HG03280 (cell line): Measurements from ENCODE around the gene ATP8A2.

Source experiments
- ATAC-seq: cut with Tn5 transposase; IDR thresholded peaks from one replicate; pipeline ENCODE4 v1.9.1; 2021; ENCODE audit warnings: mild to moderate bottlenecking, moderate library complexity; ENCODE audit not compliant: unreplicated experiment

ATP8A2 gene

GRCh38 chr13:25905611-25906010 lies 533.8 kb downstream of the ATP8A2 start:
- ATAC-seq: no peak

DNA sequence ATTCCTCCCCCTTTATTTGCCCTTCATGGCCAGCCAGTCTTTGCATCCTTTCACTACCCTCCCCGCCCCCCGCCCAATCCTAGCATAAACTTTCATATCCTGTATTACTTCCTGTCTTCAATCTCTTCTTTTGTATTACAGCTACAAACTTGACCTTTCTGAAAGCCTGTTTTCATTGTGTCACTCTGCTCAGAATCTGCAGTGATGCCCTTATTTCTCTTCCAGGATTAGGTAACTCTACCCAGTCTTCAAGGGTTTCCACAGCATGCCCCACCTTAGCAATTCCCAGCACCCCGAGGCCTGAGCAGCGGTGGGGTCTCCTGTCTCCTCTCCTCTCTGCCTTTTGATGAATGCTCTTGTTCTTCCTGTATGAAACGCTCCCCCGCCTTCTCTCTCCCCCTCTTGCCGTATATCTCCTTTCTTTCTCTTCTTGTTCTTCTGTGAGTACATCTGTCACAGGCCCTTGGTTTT lies 534.5 kb downstream of the ATP8A2 start:
- no peak for ATAC-seq

DNA sequence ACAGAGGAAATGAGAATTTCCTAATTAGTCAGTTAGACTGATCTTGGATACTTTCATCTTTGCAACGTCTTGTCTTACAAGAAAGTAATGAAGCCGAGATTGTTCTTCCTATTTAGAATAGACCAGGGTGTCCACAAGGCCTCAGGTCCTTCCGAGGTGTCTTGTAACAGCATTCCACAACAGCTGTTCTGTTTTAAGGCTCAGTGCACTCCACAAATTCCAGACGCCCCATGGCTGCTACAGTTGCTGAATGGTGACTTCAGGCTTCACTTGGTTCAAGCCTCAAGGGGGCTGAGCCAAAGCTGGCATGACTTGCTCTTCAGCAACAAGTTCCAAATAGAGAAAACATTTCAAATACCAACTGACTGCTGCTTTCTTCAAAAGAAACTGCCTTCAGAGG lies 536.6 kb downstream of the ATP8A2 start:
- no peak for ATAC-seq

DNA sequence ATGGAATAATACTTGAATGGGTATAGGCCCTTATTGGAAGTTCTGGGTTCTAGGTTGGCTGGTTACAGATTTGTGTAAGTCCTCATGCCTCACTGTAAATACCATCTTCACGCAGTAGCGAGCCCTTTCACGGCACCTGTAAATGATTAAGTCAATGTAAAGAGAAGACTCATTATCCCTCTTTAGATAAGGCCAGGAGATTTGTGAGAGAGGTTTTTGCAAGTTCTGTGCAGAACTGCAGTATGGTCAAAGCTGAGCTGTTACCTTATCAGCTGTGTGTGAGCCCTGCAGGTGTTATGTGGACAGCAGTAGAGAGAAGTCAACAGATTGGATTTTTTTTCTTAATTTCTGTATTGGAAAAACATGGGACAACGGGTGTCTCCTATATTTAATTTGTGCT lies 538.5 kb downstream of the ATP8A2 start:
- no peak for ATAC-seq

GRCh38 chr13:25910991-25911419 lies 539.2 kb downstream of the ATP8A2 start:
- ATAC-seq: no peak

DNA sequence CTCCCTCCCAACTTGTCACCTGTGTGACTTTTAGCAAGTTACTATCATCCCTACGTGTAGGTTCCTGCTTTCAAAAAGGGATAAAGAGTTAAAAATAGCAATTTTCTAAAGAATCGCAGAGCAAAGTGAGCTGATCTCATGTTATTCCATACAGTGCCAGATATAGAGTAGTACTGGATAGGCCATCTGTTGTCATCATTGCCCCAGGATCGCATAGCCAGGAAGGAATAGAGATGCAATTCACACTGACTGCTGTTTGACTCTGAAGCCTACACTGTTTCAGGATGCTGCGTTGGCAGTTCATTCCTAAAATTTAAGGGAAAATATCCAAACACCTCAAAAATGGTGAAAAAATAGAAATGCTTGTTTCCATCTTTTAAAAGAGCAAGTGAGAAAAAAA lies 541.2 kb downstream of the ATP8A2 start:
- ATAC-seq: no peak

DNA sequence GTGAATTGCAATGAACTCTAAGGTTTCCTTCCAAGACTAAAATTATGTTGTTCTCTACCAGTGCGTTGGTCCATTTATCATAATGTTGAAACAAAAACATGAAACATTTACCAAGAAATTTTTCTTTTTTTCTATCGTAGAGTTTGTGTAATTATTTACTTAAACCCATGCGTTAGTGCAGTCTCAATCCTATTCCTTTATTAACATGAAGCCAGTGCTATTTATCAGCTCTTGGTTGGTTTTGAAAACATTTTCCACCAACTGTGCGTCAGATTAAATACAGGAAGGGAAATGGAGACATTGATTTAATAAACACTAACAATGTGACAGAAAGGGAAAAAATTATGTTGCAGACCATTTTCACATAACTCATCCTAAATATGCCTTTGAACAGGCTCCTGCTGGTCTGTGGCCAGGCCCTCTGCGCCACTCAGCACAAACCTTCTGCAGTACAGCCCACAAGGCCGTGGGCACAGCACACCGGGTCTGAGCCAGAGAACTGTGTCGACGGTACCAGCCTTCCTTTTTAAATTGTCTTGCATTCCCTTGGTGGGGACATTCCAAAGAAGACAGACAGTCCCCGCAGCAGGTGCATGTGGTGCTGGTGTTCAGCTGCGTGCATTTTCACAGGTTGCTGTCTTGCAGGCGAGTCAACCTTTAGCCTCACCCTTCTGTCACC lies 544.2 kb downstream of the ATP8A2 start:
- no peak for ATAC-seq

GRCh38 chr13:25920277-25920676 lies 548.5 kb downstream of the ATP8A2 start:
- no peak for ATAC-seq

DNA sequence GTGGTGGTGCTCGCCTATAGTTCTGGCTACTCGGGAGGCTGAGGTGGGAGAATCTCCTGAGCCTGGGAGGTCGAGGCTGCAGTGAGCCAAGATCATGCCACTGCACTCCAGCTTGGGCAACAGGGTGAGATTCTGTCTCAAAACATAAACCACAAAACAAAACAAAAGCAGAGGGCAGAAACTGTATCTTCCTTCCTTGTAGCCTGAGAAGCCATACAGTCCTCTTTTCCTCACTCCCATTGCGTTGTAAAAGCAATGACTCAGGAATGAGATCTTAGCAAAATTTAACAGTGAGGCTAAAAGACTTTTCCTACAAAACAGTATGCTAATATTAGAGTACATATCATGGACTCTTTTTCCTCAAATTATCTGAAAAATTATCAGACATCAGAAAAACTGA lies 549.2 kb downstream of the ATP8A2 start:
- ATAC-seq: no peak

DNA sequence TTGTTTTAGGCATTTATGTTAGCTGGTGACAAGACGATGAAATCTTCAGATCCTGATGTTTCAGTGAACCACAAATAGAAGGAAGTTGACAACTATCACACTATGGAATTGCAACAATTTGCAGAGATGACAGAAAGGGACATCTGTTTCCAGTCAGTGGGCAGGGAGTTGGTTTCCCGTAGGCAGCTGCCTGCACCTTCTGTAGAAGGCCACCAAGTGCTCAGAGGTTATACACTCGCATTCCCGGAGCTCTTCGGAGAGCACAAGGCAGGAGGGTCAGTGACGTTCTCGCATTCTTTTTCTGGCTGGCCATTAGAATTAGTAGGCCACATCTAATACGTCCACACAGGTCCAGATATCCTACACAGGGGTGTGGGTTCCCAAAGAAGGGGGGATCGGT lies 550.6 kb downstream of the ATP8A2 start:
- no peak for ATAC-seq

DNA sequence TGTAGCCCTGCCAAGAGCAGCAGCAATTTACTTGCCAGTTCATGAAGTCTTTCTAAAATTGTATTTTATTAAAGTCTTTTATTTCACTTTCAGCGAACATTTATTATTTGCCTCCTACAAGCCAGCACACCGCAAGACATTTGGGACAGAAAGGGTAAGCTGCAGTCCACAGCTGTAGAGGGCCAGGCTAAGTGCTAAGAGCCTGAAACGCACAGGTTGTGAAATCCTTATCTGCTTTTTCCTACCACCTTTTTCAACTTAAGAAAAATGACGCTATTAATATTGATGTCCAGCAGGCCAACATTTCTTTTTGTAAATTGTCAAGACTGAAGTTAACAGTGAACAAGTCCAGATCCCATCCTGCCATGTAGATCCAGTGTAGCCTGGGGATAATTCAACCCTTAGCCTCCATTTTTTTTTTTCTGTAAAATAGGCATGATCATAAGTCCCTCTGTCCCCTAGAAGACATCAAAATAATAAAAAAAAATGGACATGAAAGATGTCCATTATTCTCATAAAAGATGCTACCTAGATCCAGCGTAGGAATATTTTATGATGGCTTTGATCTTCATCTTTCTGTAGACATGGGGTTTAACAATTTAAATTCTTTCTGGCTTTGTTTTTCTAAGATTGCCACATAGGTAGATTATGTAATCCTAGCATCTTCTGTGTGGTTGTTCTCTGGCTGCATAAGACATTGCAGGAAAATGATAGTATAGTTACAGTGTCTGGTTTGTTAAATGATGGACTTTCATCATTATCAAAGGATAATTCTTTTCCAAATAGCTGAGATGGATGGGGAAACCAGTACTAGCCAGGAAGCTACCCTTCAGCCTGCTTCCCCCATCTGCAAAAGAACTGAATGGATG lies 551.7 kb downstream of the ATP8A2 start:
- no peak for ATAC-seq

- ATAC-seq: no peak
These were observed 555.6 kb downstream of the ATP8A2 start for GRCh38 chr13:25927363-25927762.

- no peak for ATAC-seq
These were observed 556.2 kb downstream of the ATP8A2 start for GRCh38 chr13:25927932-25928331.

DNA sequence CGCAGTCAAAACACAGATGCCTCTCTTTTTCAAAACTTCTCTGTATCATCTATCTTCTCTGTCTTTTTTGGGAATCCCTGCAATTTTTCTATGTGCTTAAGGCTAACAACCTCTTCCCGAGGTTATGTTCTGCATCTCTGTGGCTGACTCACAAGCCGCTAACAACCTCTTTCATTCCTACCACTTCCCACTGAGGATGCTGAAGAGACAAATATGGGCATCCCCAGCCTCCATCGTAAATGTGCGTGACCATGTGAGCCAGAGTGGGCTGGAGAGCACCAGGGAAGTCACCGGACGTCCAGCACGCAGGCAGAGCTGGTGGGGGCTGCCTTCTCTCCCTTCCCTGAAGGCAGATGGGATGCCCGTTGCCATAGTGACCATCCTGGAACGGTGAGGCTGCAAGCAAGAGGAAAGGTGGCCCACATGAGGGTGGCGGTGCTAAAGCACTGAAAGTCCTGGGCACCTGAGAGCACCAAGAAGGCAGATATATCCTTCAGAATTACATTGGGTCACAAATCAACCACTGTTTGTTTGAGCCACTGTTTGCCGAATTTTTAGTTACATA lies 557.2 kb downstream of the ATP8A2 start:
- ATAC-seq: no peak

DNA sequence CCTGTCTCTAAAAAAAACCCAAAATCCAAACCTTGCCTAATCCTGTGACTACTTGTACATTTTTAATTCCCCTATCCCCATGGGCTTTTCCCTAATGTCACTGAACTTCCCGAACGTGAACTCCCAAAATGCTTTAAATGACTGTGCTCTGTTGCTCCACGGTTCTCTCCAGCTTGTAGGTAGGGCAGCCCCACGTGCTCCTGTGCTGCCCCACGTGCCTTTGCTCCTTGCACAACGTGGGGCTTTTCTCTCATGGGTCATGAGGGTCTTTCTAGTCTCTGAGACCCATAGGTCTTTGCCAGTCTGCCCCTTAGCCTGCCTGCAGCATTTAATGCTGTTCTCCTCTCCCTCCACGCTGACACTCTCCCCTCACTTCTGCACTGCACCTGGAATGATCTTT lies 558.0 kb downstream of the ATP8A2 start:
- ATAC-seq: no peak

- no peak for ATAC-seq
These were observed 558.9 kb downstream of the ATP8A2 start for GRCh38 chr13:25930653-25931052.

GRCh38 chr13:25932365-25932764 lies 560.6 kb downstream of the ATP8A2 start:
- ATAC-seq: no peak

DNA sequence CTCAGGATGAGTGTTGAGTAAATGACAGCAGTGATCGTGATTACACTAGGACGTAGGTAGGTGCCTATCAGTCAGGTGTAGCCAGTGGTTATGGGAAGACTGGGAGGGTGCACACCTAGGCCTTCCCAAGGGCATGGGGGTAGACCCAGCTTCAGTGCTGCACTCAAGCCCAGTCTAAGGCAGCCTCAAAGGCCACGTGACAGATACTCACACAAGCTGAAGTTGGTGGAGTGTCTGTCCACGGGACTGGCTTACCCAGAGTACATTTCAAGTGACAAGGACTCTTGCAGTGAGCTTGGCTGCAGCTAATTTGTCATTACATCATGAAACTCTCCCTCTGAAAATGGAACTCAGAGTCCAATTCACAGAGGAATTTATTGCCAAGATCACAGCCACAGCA lies 561.7 kb downstream of the ATP8A2 start:
- no peak for ATAC-seq

DNA sequence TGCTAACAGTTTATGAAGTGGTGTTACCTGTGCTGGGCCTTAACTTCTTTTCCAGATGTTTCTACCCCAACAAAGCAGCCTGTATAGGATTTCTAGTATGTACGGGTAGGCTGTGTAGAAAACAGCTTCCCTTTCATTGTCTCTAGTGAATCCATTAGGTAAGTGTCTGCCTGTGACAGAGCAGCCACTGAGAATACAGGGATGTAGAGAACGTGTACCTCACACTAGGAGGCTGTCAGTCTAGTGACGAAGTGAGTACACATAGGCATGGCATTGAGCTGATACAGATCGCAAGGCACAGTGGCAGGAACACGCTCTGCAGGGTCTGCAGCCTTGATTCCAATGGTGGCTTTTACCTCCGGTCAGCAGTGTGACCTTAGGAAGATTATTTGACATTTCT lies 562.4 kb downstream of the ATP8A2 start:
- ATAC-seq: no peak

DNA sequence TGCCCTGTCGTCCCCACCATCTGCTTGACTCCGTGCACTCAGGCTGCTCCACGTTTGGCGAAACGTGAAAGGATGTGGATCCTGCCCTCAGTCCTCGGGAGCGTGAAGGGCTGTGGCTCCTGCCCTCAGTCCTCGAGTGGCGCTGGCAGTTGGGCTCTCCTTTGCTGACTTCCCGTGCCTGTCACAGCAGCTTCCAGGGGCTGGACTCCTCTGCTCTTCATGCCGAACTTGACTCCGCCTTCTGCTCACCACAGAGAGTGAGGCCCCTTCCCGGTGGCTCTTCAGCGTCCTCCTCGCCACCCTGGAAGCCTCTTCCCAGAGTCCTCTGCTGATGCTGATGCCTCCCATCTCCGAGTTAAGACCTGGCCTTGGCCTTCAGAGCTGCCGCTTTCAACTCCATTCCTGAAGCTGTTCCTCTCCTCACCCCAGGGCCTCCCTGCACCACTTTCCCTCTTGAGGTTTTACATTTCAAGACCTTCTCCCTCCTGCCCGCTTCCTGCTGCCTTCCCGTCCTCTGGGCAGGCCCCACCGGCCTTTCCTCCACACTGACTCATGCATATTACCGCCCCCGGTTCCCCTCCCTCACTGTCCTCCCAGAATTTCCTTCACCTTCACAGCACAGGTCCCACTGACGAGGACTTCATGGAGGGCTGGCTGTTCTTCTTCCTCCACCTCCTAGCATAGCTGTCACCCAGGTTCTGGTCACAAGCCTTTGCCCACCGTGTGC lies 568.4 kb downstream of the ATP8A2 start:
- ATAC-seq: no peak

GRCh38 chr13:25943081-25943480 lies 571.3 kb downstream of the ATP8A2 start:
- ATAC-seq: no peak
